ENCODE data around the gene VAT1L.

The VAT1L gene

DNA sequence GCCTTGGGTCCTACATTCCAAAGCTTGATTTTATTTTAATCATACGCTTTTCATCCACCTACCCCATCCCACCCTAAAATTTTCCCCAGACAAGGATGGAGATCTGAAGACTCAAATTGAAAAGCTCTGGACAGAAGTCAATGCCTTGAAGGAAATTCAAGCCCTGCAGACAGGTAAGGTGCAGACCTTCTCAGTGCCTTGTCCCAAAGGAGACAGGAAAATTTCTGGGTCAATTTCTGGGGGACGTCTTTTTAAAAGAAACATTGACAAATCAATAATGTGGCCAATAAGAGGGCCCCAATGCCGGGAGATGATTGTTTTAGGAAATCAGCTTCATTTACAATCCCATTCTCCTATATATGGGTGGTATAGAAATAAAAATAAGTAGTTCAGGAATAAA is 239.7 kb downstream of the VAT1L start:
- DNase-seq (ENCODE audit: low read depth), result no peak
- H3K4me3 ChIP-seq (ENCODE audit: low read depth, low read length), result no peak overlapping the region
- TF ChIP-seq, protein P1, sequence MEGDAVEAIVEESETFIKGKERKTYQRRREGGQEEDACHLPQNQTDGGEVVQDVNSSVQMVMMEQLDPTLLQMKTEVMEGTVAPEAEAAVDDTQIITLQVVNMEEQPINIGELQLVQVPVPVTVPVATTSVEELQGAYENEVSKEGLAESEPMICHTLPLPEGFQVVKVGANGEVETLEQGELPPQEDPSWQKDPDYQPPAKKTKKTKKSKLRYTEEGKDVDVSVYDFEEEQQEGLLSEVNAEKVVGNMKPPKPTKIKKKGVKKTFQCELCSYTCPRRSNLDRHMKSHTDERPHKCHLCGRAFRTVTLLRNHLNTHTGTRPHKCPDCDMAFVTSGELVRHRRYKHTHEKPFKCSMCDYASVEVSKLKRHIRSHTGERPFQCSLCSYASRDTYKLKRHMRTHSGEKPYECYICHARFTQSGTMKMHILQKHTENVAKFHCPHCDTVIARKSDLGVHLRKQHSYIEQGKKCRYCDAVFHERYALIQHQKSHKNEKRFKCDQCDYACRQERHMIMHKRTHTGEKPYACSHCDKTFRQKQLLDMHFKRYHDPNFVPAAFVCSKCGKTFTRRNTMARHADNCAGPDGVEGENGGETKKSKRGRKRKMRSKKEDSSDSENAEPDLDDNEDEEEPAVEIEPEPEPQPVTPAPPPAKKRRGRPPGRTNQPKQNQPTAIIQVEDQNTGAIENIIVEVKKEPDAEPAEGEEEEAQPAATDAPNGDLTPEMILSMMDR (conservative IDR thresholded peaks at IDR 0.05; ENCODE audit: low read depth, low read length), result no peak

All from choroid plexus epithelial cell (primary cell).